Measurements from ENCODE around the gene OST4.

Gene OST4

GRCh38 chr2:27038012-27038411 lies 33.4 kb downstream of the OST4 start:
- no peak for DNase-seq (ENCODE audit: low read depth in 1 of 2, low spot score in 1 of 2)
- no peak for TF ChIP-seq JUND (IDR thresholded peaks at IDR 0.05; ENCODE audit: low read depth)
- in situ Hi-C loops (cut with HindIII; ENCODE audit: low pct_unique_long_range_greater_than_20kb, low sequenced_read_pairs) = no loop called here

- in situ Hi-C loops (cut with HindIII; ENCODE audit: low pct_unique_long_range_greater_than_20kb, low sequenced_read_pairs) = no loop called here
- TF ChIP-seq JUND (IDR thresholded peaks at IDR 0.05; ENCODE audit: low read depth) = no peak
- DNase-seq (ENCODE audit: low read depth in 1 of 2, low spot score in 1 of 2) = no peak
Measured at GRCh38 chr2:27033253-27033852, 38.1 kb downstream of the OST4 start.

GRCh38 chr2:27032495-27033252 lies 38.8 kb downstream of the OST4 start, which contains the start of gene TMEM214:
Gene TMEM214, plus strand, starts transcription at chr2:27032965. Its CDS starts 51 bp downstream, at chr2:27033016.
- peak; percentile 86 to 89 for DNase-seq (ENCODE audit: low read depth in 1 of 2, low spot score in 1 of 2)
- TF ChIP-seq JUND (IDR thresholded peaks at IDR 0.05; ENCODE audit: low read depth) = no peak
- in situ Hi-C loops (cut with HindIII; ENCODE audit: low pct_unique_long_range_greater_than_20kb, low sequenced_read_pairs) = no loop called here

GRCh38 chr2:27029051-27029450 lies 42.4 kb downstream of the OST4 start:
- in situ Hi-C loops (cut with HindIII; ENCODE audit: low pct_unique_long_range_greater_than_20kb, low sequenced_read_pairs) = no loop called here
- no peak for TF ChIP-seq JUND (IDR thresholded peaks at IDR 0.05; ENCODE audit: low read depth)
- DNase-seq (ENCODE audit: low read depth in 1 of 2, low spot score in 1 of 2) = no peak

GRCh38 chr2:27027211-27027651 lies 44.2 kb downstream of the OST4 start:
- in situ Hi-C loops (cut with HindIII; ENCODE audit: low pct_unique_long_range_greater_than_20kb, low sequenced_read_pairs) = no loop called here
- TF ChIP-seq JUND (IDR thresholded peaks at IDR 0.05; ENCODE audit: low read depth) = no peak
- DNase-seq (ENCODE audit: low read depth in 1 of 2, low spot score in 1 of 2) = no peak

- no peak for DNase-seq (ENCODE audit: low read depth in 1 of 2, low spot score in 1 of 2)
- in situ Hi-C loops (cut with HindIII; ENCODE audit: low pct_unique_long_range_greater_than_20kb, low sequenced_read_pairs) = no loop called here
- no peak for TF ChIP-seq JUND (IDR thresholded peaks at IDR 0.05; ENCODE audit: low read depth)
Measured at GRCh38 chr2:27025861-27026851, 45.3 kb downstream of the OST4 start.

- in situ Hi-C loops (cut with HindIII; ENCODE audit: low pct_unique_long_range_greater_than_20kb, low sequenced_read_pairs) = no loop called here
- TF ChIP-seq JUND (IDR thresholded peaks at IDR 0.05; ENCODE audit: low read depth) = no peak
- DNase-seq (ENCODE audit: low read depth in 1 of 2, low spot score in 1 of 2) = no peak
Measured at GRCh38 chr2:27025281-27025800, 46.1 kb downstream of the OST4 start.

GRCh38 chr2:27024812-27025211 lies 46.6 kb downstream of the OST4 start:
- in situ Hi-C loops (cut with HindIII; ENCODE audit: low pct_unique_long_range_greater_than_20kb, low sequenced_read_pairs) = no loop called here
- no peak for DNase-seq (ENCODE audit: low read depth in 1 of 2, low spot score in 1 of 2)
- no peak for TF ChIP-seq JUND (IDR thresholded peaks at IDR 0.05; ENCODE audit: low read depth)

- in situ Hi-C loops (cut with HindIII; ENCODE audit: low pct_unique_long_range_greater_than_20kb, low sequenced_read_pairs) = no loop called here
- TF ChIP-seq JUND (IDR thresholded peaks at IDR 0.05; ENCODE audit: low read depth) = no peak
- no peak for DNase-seq (ENCODE audit: low read depth in 1 of 2, low spot score in 1 of 2)
Measured at GRCh38 chr2:27024188-27024587, 47.3 kb downstream of the OST4 start.

GRCh38 chr2:27023740-27024139 lies 47.7 kb downstream of the OST4 start:
- no peak for TF ChIP-seq JUND (IDR thresholded peaks at IDR 0.05; ENCODE audit: low read depth)
- in situ Hi-C loops (cut with HindIII; ENCODE audit: low pct_unique_long_range_greater_than_20kb, low sequenced_read_pairs) = no loop called here
- DNase-seq (ENCODE audit: low read depth in 1 of 2, low spot score in 1 of 2) = no peak

- no peak for TF ChIP-seq JUND (IDR thresholded peaks at IDR 0.05; ENCODE audit: low read depth)
- no peak for DNase-seq (ENCODE audit: low read depth in 1 of 2, low spot score in 1 of 2)
- in situ Hi-C loops (cut with HindIII; ENCODE audit: low pct_unique_long_range_greater_than_20kb, low sequenced_read_pairs) = no loop called here
Measured at GRCh38 chr2:27021253-27022049, 50.0 kb downstream of the OST4 start.
